ENCODE data around the gene OTOA. TPM values are rescaled to one million over a fixed set of nuclear protein-coding genes. Genes with fewer than 3 reads are reported as not detected.

Gene OTOA
- total RNA-seq, 2 donors from 2014 or later: not detected

DNA sequence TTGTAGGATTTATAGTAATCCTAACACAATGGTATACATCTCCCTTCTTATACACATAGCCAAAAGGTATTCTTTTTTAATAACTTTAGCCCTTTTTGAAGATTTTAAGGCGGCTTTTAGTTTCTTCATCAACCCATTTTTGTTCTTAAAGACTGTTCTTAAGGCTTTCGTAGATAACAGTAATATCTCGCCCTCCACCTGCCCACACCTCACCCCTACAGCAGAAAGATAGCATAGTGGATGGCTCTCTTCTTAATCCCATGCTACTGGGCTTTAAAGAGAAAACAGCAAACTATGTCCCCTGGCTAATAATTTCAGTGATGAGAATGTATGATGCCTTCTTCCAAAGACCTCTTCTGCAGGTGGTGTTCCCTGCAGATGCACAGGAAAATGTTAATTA lies 20.0 kb upstream of the OTOA start:
- Histone ChIP-seq H3K9me3 (no peaks in the 10 kb centered on the region), H3K27me3 (no peaks in the 10 kb centered on the region), H3K36me3 (no peaks in the 10 kb centered on the region), H3K27ac (no peak overlapping the region), H3K9ac (ENCODE audit: low read depth in 2 of 2, low read length in 2 of 2) (no peak overlapping the region), H3K4me1 (peaks cover 5% of the 10 kb centered on the region), H3K4me3 (no peak overlapping the region)
- DNase-seq: no peak
- TF ChIP-seq, protein P1, sequence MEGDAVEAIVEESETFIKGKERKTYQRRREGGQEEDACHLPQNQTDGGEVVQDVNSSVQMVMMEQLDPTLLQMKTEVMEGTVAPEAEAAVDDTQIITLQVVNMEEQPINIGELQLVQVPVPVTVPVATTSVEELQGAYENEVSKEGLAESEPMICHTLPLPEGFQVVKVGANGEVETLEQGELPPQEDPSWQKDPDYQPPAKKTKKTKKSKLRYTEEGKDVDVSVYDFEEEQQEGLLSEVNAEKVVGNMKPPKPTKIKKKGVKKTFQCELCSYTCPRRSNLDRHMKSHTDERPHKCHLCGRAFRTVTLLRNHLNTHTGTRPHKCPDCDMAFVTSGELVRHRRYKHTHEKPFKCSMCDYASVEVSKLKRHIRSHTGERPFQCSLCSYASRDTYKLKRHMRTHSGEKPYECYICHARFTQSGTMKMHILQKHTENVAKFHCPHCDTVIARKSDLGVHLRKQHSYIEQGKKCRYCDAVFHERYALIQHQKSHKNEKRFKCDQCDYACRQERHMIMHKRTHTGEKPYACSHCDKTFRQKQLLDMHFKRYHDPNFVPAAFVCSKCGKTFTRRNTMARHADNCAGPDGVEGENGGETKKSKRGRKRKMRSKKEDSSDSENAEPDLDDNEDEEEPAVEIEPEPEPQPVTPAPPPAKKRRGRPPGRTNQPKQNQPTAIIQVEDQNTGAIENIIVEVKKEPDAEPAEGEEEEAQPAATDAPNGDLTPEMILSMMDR (IDR thresholded peaks at IDR 0.05): no peak
- intact Hi-C loops (cut with DNase I): no loop called here

DNA sequence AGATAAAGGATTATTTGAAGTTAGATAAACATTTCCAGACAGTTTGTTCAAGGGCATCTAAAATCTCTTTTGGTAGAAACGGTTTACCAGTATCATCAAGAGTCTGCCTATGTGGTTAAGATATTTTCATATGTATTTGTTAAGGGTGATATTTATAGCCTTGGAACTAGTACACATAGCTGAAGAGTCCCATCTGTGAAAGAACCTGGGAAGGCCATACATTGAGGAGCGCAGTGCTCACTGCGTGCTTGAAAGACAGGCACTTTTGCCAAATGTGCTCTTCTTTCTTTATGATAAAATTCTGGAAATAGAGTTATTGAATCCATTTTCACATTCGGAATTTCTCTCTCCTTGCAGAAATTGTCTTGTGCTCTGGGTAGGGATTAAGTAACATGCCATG lies 19.1 kb upstream of the OTOA start:
- H3K36me3 ChIP-seq: no peaks in the 10 kb centered on the region
- H3K9me3 ChIP-seq: no peaks in the 10 kb centered on the region
- TF ChIP-seq, protein P1 (IDR thresholded peaks at IDR 0.05): no peak
- no peak overlapping the region for H3K9ac ChIP-seq (ENCODE audit: low read depth in 2 of 2, low read length in 2 of 2)
- H3K4me3 ChIP-seq: no peak overlapping the region
- intact Hi-C loops (cut with DNase I): no loop called here
- H3K27me3 ChIP-seq: no peaks in the 10 kb centered on the region
- H3K4me1 ChIP-seq: peaks cover 5% of the 10 kb centered on the region
- DNase-seq: no peak
- peak overlapping the region; percentile 56 for H3K27ac ChIP-seq

DNA sequence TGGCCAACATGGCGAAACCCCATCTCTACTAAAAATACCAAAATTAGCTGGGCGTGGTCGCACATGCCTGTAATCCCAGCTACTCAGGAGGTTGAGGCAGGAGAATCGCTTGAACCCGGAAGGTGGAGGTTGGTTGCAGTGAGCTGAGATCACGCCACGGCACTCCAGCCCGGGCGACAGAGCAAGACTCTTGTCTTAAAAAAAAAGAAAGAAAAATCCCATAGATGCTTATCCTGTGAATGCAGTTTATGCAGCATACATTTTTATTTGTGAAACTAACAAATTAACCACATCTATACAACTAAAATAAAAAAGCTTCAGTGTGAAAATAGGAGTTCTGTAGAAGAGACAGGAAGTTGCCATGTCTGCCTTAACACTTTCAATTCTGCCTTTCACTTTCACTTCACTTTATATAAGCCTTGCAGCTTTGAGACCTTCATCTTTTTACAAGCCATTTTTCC lies 18.5 kb upstream of the OTOA start:
- Histone ChIP-seq H3K9me3 (no peaks in the 10 kb centered on the region), H3K27me3 (no peaks in the 10 kb centered on the region), H3K27ac (peak overlapping the region; percentile 56), H3K36me3 (no peaks in the 10 kb centered on the region), H3K4me3 (peak overlapping the region; percentile 21), H3K9ac (ENCODE audit: low read depth in 2 of 2, low read length in 2 of 2) (no peak overlapping the region), H3K4me1 (peaks cover 5% of the 10 kb centered on the region)
- DNase-seq: no peak
- TF ChIP-seq, protein P1 (IDR thresholded peaks at IDR 0.05): no peak
- intact Hi-C loops (cut with DNase I): no loop called here

- intact Hi-C loops (cut with DNase I): no loop called here
- Histone ChIP-seq H3K27me3 (no peaks in the 10 kb centered on the region), H3K9me3 (no peaks in the 10 kb centered on the region), H3K9ac (ENCODE audit: low read depth in 2 of 2, low read length in 2 of 2) (no peak overlapping the region), H3K36me3 (no peaks in the 10 kb centered on the region), H3K4me1 (peaks cover 5% of the 10 kb centered on the region), H3K4me3 (no peak overlapping the region), H3K27ac (peak overlapping the region; percentile 56)
- DNase-seq: no peak
- TF ChIP-seq, protein P1 (IDR thresholded peaks at IDR 0.05): no peak
These were observed 17.7 kb upstream of the OTOA start for GRCh38 chr16:21646091-21646490.

GRCh38 chr16:21646721-21647561 lies 16.8 kb upstream of the OTOA start:
- TF ChIP-seq, protein P1 (IDR thresholded peaks at IDR 0.05): no peak
- H3K9me3 ChIP-seq: no peaks in the 10 kb centered on the region
- no peaks in the 10 kb centered on the region for H3K27me3 ChIP-seq
- no peak overlapping the region for H3K9ac ChIP-seq (ENCODE audit: low read depth in 2 of 2, low read length in 2 of 2)
- DNase-seq: peak; percentile 24
- no peak overlapping the region for H3K4me3 ChIP-seq
- intact Hi-C loops (cut with DNase I): no loop called here
- no peaks in the 10 kb centered on the region for H3K36me3 ChIP-seq
- peak overlapping the region; percentile 56 for H3K27ac ChIP-seq
- H3K4me1 ChIP-seq: peaks cover 5% of the 10 kb centered on the region
